NOMO-1 (cell line): ENCODE results near the gene NOXO1.
"Not testable (repeated sequence)": the region's sequence is repeated elsewhere in the genome, so short reads cannot be mapped to it uniquely, and the experiment has no call there.

Experiments used
- DNase-seq, 2 experiments: peaks; one replicate each; lab custom pipeline; 2025; ENCODE audit not compliant: unreplicated experiment in 2 of 2; lab: John Stamatoyannopoulos, UW

Gene NOXO1

DNA sequence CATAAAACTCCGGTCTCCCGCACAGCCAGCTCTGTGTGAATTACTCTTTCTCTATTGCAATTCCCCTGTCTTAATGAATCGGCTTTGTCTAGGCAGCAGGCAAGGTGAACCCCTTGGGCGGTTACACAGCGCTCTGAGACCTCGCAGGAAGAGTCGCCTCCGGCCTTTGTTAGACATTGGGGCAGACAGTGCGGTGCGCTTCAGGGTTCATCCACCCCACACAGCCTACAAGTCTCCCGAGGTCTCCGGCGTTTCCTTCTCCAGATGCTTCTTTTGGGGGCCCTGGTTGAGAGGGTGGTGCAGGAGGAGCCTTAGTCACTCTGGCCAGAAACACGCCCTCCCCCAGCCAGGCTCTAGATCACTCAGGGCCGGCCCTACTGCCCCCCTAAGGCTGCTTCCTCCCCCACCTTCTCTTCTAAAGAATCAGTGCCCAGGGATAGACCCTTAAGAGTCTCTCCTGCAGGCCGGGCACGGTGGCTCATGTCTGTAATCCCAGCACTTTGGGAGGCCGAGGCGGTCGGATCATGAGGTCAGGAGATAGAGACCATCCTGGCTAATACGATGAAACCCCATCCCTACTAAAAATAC, 36.6 kb downstream of the NOXO1 start:
- no peak for DNase-seq

- DNase-seq, result peak; percentile 97 to 99
Measured at GRCh38 chr16:1942810-1943726, 38.2 kb downstream of the NOXO1 start, which contains the start of gene MSRB1. Gene MSRB1, minus strand, starts transcription at chr16:1943199. Its CDS starts 43 bp downstream, at chr16:1943156.

DNA sequence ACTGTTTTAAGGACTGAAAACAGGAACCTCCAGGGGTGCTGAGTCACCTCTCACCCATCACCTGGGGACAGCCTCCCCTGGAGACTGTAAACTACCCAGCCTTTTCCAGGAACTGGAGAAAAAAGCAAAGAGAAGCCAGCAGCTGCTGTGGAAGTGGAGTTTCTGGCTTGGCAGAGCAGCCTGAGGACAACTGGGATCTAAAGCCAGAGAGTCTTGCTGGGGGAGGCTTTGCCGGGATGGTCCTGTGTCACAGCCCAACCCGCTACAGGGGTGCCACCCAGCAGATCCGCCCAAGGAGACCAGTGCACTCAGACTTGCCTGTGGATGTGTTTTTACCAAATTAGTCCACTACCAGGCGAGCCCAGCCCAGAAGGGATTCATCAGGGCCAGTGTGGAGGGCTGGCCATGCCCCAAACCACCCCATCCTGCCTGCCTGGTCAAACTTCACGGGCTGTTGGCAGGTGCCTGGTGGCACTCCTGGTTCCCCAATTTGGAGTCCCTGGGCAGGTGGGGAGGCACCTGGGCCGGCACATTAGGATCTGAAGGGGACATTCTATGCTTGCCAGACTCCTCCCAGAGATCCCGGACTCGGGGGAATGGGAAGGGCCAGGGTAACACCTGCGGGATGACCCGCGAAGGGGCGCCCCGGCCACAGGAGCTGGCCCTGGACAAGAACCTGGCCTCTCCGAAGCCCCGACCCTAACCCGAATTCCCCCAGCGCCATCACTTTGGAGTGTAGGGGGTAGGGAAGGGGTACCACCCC, 39.0 kb downstream of the NOXO1 start:
- DNase-seq, result peak; percentile 42 to 71

DNA sequence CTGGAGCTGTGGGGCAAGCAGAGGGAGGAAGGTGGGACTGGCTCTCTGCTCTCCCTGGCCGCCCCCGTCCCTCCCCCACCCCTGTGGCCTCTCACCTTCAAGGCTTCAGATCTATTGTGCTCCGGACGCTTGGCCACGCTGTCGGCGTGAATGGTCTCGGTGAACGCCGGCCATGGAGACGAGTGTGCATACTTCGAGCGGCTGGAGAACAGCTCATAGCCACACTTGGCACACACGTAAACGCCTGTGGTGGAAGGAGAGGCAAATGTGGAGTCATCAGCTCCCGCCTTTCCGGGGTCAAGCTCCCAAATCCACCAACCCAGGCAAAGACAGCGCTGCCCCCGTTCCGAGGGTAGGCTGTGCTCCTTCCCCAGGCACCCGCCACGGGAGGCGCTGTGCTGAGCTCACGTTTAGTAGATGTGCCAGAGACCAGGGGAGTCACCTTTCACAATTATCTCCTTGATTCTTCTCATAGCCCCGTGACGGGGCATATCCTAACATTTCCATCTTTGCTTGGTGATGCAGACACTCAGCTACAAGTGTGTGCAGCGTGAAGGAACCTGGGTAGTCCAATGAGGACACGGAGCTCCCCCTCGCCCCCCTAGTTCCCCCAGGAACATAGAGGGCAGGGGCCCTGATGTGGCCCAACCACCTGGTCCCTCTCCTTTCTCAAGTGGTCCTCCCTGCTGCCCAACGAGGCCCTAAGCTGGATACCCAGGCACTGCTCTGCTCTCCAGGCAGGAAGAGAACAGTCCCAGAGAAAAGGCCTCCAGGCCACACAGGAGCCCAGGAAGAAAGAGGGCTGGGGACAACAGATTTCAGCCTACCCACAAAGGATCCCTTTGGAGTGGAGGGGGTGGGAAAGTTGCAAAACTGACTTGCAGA, 39.9 kb downstream of the NOXO1 start:
- peak; percentile 59 to 63 for DNase-seq

GRCh38 chr16:1940273-1941161, 40.8 kb downstream of the NOXO1 start:
- no peak for DNase-seq

DNA sequence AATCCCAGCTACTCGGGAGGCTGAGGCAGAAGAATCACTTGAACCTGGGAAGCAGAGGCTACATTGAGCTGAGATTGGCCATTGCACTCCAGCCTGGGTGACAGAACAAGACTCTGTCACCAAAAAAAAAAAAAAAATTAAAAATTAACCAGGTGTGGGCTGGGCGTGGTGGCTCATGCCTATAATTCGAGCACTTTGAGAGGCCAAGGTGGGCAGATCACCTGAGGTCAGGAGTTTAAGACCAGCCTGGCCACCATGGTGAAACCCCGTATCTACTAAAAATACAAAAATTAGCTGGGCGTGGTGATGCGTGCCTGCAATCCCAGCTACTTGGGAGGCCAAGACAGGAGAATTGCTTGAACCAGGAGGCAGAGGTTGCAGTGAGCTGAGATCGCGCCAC, 41.4 kb downstream of the NOXO1 start:
- not testable (repeated sequence) for DNase-seq

- no peak for DNase-seq
Measured at GRCh38 chr16:1938910-1939309, 42.4 kb downstream of the NOXO1 start.

DNA sequence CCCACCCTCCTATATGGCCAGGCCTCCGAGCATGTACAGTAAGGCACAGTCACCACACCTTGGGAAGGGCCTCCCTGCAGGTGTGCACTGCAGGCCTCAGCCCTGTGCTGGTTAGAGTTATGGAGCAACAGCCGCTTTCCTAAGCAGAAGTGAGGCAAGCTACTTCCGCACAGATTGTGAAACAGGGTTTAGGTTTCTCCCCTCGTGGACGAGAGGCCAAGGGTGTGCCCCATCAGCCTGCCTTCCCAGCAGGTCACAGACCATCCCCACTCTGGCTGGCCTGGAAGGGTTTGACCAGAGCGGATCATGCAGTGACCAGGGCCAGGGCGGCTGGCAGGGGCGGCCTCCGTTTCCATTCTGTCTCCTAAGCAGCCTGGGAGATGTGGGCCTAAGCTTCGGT, 43.0 kb downstream of the NOXO1 start:
- DNase-seq, result peak; percentile 81 to 92

DNA sequence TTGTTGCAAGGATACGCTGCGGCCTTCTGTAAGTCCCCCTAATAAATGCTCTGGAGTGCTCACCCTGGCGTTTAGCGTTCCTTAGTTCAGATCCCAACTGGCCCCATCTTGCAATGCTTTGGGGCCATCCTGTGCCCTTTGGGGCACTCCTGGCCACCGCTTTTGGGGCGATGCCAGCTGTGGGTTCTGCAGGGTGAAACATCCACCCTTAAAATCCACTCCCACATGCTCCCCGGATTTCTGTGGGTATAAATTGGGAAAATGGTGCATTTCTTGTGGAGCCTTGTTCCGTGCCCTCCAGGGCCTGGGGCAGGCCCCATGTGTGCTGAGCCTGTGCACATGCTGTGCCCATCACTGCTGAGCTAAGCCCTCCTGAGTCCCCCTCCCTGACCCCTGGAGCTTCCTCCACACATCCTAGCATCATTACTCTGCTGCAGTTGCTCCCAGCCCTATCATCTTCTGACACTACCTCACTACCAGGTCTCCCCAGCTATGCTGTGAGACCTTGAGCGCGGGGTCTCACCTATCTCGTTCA, 44.3 kb downstream of the NOXO1 start:
- DNase-seq, result no peak

DNA sequence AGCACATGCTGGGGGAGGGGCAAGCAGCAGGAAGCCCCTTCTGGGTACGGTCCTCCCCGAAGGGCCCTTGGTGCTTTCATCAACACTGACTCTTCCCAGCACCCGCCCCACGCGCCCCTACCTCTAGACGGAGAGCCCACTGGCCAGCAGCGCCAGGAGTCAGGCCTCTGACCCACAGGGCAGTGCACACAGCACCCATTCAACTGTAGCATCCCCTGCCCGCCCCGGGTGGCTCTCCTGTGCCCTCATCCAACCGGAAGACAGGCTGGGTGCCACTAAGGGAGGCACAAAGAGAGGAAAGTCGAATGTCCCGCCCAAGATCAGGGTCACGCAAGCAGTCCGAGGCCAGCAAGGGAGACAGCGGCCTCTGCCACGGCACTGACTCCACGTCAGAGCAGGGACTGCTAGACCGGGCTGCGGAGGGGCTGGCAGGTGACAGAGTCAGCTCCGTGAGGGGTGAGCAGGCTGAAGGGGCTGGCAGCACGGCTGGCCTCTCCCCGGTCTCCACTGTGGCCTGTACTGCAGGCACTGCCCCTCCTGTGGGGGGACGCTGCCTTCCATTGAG, 48.1 kb downstream of the NOXO1 start:
- DNase-seq, result no peak

- no peak for DNase-seq
Measured at GRCh38 chr16:1932050-1933028, 48.9 kb downstream of the NOXO1 start.

GRCh38 chr16:1930338-1930720, 50.9 kb downstream of the NOXO1 start:
- DNase-seq, result no peak

DNA sequence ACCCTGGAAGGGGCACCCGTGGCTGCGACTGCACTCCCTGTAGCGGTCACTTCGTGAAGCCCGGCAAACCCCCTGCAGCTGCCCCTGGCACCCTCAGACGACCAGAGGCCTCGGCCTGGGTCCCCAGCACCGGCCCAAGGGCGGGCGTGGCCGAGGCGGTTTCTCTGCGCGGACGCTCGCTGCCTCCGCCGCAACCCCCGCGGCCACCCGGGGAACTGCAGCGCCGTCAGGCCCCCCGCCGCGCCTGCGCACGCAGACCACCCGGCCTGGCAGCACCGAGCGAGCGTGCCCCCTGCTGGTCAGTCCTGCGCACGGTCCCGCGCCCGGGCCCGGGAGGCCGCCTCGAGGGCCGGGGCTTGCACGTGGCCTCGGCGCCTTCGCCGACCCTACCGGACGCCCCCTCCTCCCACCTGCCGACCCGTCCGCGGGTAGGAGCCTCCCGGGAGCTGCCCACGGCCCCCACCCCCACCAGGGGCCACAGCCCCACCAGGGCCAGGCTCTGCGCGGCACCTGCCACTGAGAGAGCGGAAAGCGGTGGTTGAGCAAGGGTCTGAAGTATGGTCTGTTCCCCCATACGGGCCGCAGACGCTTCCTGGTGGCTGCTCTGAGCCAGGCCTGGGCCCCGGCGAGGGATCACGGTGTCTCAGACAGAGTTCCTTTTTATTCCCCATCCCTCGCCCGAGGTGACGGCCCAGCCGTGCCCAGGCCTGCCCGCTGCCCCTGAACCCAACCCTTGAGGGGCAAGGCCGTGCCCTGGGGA, 51.5 kb downstream of the NOXO1 start:
- peak; percentile 84 to 89 for DNase-seq

GRCh38 chr16:1929105-1929504, 52.2 kb downstream of the NOXO1 start:
- peak; percentile 28 to 43 for DNase-seq
